SK-N-SH (cell line): Measurements from ENCODE around the gene TMEM72. TPM values are rescaled to one million over a fixed set of nuclear protein-coding genes. Genes with fewer than 3 reads are reported as not detected.
A peak's percentile ranks its signal among the peaks of the same experiment; 100 is the strongest.

Source experiments
- CTCF ChIA-PET: fragments of 300-600, 350-600 bp; formaldehyde crosslinking; extraction: SDS; loops from one replicate; lab custom pipeline; 2021; lab: Yijun Ruan, JAX
- POLR2A ChIA-PET: fragments of 350-600 bp; sonication (Branson Sonifier 250); formaldehyde crosslinking; extraction: SDS; loops from one replicate; lab custom pipeline; 2020; ENCODE audit warnings: antibody characterized with exemption, inconsistent platforms; lab: Yijun Ruan, JAX
- DNase-seq: peaks from one replicate; pipeline ENCODE4 v3.0.0; 2012
- H2AFZ ChIP-seq: fragments of 200-600 bp; sonication (generic); 2 replicates; pipeline ENCODE4 v1.8.1; 2016; ENCODE audit warnings: antibody characterized with exemption, mild to moderate bottlenecking, low read depth
- H3F3A ChIP-seq: fragments of 200-600 bp; sonication (generic); replicated peaks from 2 replicates; pipeline ENCODE3; 2016; ENCODE audit warnings: antibody characterized with exemption, mild to moderate bottlenecking; ENCODE audit not compliant: insufficient read depth
- H3K27ac ChIP-seq, 2 experiments: fragments of 200-500 bp in 1 of 2; fragments of 200-600 bp in 1 of 2; sonication (Bioruptor generic) in 1 of 2; sonication (generic), shearing (Covaris generic) in 1 of 2; 2 replicates each; pipeline versions ENCODE4 v1.5.1 to v1.6.1; 2014 to 2016; ENCODE audit warnings: low read depth in 2 of 2, inconsistent platforms in 1 of 2, low read length in 1 of 2, mild to moderate bottlenecking in 1 of 2, mixed read lengths in 1 of 2
- H3K27me3 ChIP-seq: fragments of 200-600 bp; sonication (generic), shearing (Covaris generic); 2 replicates; pipeline ENCODE4 v1.6.1; 2016; ENCODE audit warnings: mixed run types; ENCODE audit not compliant: insufficient read depth
- H3K36me3 ChIP-seq, 2 experiments: fragments of 200-500 bp in 1 of 2; fragments of 200-600 bp in 1 of 2; sonication (Bioruptor generic) in 1 of 2; sonication (generic) in 1 of 2; replicated peaks in 1 of 2; 2 replicates each; pipeline versions ENCODE3 to v1.5.1; 2014 to 2016; ENCODE audit warnings: low read length in 1 of 2, mild to moderate bottlenecking in 1 of 2; ENCODE audit not compliant: insufficient read depth in 2 of 2, control insufficient read depth in 1 of 2
- H3K4me1 ChIP-seq, 2 experiments: fragments of 200-500 bp in 1 of 2; fragments of 200-600 bp in 1 of 2; sonication (Bioruptor generic) in 1 of 2; sonication (generic), shearing (Covaris generic) in 1 of 2; 2 replicates each; pipeline versions ENCODE4 v1.5.1 to v1.6.1; 2014 to 2016; ENCODE audit warnings: low read depth in 1 of 2, low read length in 1 of 2, mixed run types in 1 of 2; ENCODE audit not compliant: insufficient read depth in 2 of 2, control insufficient read depth in 1 of 2
- H3K4me2 ChIP-seq: fragments of 200-600 bp; sonication (generic), shearing (Covaris generic); 2 replicates; pipeline ENCODE4 v1.6.1; 2017; ENCODE audit warnings: mixed run types
- H3K4me3 ChIP-seq, 2 experiments: fragments of 200-500 bp in 1 of 2; fragments of 200-600 bp in 1 of 2; sonication (Bioruptor generic) in 1 of 2; sonication (generic), shearing (Covaris generic) in 1 of 2; 2 replicates each; pipeline versions ENCODE4 v1.5.1 to v1.8.1; 2014 to 2016; ENCODE audit warnings: low read depth in 2 of 2, inconsistent platforms in 1 of 2, low read length in 1 of 2, mild to moderate bottlenecking in 1 of 2, mixed read lengths in 1 of 2, moderate library complexity in 1 of 2
- H3K79me2 ChIP-seq: fragments of 200-600 bp; sonication (generic); 2 replicates; pipeline ENCODE4 v1.8.1; 2017; ENCODE audit warnings: mild to moderate bottlenecking; ENCODE audit not compliant: insufficient read depth
- H3K9ac ChIP-seq: fragments of 200-600 bp; sonication (generic); 2 replicates; pipeline ENCODE4 v1.6.1; 2017; ENCODE audit warnings: mixed run types
- H3K9me2 ChIP-seq: fragments of 200-600 bp; sonication (generic); 2 replicates; pipeline ENCODE4 v1.6.1; 2017; ENCODE audit warnings: mixed run types
- H3K9me3 ChIP-seq: fragments of 200-600 bp; sonication (generic); 2 replicates; pipeline ENCODE4 v1.6.1; 2017; ENCODE audit warnings: mixed run types, mild to moderate bottlenecking, moderate library complexity
- H4K20me1 ChIP-seq: fragments of 200-600 bp; sonication (generic); 2 replicates; pipeline ENCODE4 v1.6.1; 2017; ENCODE audit warnings: mild to moderate bottlenecking, mixed run types; ENCODE audit not compliant: insufficient read depth
- CHD2 ChIP-seq: fragments of 150-350 bp; IDR thresholded peaks from 2 replicates; pipeline ENCODE4 v1.6.1; 2018; ENCODE audit warnings: low read length; ENCODE audit not compliant: partially characterized antibody
- CTCF ChIP-seq: fragments of 200-600 bp; sonication (generic); IDR thresholded peaks from 2 replicates; pipeline ENCODE4 v1.6.1; 2017; ENCODE audit warnings: antibody characterized with exemption, mild to moderate bottlenecking, moderate library complexity
- FOXJ3 ChIP-seq: sonication (generic); formaldehyde crosslinking; IDR thresholded peaks from 2 replicates; pipeline ENCODE4 v1.5.1; 2020; ENCODE audit warnings: mild to moderate bottlenecking, missing genetic modification reagents
- POLR2AphosphoS5 ChIP-seq: IDR thresholded peaks from 2 replicates; pipeline ENCODE4 v1.6.1; 2012; ENCODE audit warnings: low read depth, low read length
- RXRA ChIP-seq: IDR thresholded peaks from 2 replicates; pipeline ENCODE4 v1.4.0; 2012; ENCODE audit warnings: low read depth, mild to moderate bottlenecking, borderline replicate concordance
- USF2 ChIP-seq: fragments of 150-350 bp; IDR thresholded peaks from 2 replicates; pipeline ENCODE4 v1.6.1; 2017; ENCODE audit warnings: antibody characterized with exemption, low read length, low read depth, borderline replicate concordance
- WGBS: methylation state at CpG from one replicate; pipeline ENCODE4 v1.1.6; 2017; ENCODE audit warnings: low lambda C conversion rate; 5-methylcytosine and 5-hydroxymethylcytosine counted together
- polyA plus RNA-seq, 3 experiments: library from polyadenylated mRNA; depleted of rRNA; stranded (reverse); fragments of >200 nt; gene quantifications; 2 replicates each; pipeline ENCODE4 v1.2.3, GENCODE V29; 2012
- TF ChIP-seq, protein P1 (sequence below): IDR thresholded peaks from 2 replicates; pipeline ENCODE4 v1.6.1; 2012; ENCODE audit warnings: mild to moderate bottlenecking, low read depth, low read length, moderate library complexity
- TF ChIP-seq, protein P2 (sequence below): IDR thresholded peaks from 2 replicates; pipeline ENCODE4 v1.4.0; 2012; ENCODE audit warnings: low read depth, borderline replicate concordance

The TMEM72 gene
- polyA plus RNA-seq, 1 of the 3 experiments (the other 2 are of a cell fraction) = not detected

DNA sequence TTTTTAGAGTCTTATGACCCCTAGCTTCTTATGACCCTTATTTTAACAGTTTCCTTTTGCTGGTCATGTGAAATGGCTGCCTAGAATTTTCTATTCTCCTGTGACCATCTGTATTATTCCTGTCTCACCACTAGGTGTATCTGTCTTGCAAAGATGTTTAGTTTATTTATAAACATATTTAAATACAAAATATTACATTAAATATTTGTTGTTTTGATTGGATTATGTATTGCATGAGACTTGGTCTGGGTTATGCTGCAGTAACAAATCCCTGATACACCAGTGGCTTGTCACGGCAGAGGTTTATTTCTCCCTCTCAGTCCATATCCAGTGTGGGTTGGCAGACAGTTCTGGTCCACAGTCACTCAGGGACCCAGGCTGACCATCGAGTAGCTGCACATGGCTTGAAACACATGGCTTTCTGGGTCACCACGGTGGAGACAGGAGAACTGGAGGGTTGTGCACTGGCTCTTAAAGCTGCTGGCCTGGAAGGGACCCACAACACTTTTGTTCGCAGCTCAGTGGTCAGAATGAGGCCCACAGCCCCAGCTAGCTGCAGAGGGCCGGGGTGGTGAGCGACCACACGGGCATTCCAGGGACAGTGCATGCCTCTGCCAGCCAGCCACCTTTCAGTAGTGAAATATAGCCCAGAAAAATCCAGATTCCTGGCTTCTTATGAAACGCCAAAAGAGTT lies 55.8 kb downstream of the TMEM72 start:
- Histone ChIP-seq H4K20me1 (no peaks in the 10 kb centered on the region), H3K36me3 (peaks cover 0 to 11% of the 10 kb centered on the region in 2 experiments), H3K4me3 (no peak overlapping the region), H3F3A (no peaks in the 10 kb centered on the region), H3K9me3 (no peaks in the 10 kb centered on the region), H3K27ac (no peak overlapping the region), H3K4me1 (peaks cover 12 to 16% of the 10 kb centered on the region in 2 experiments; a peak in 1 of 4 replicates), H3K9me2 (no peaks in the 10 kb centered on the region), H3K27me3 (no peaks in the 10 kb centered on the region), H3K9ac (no peak overlapping the region), H2AFZ (no peak overlapping the region), H3K4me2 (no peak overlapping the region), H3K79me2 (no peaks in the 10 kb centered on the region)
- TF ChIP-seq RXRA (no peak), CTCF (peak; percentile 38; the same call in 1 of the 2 replicates)
- POLR2A ChIA-PET = no interaction called here
- WGBS = 87% methylated on average over 8 of the region's 8 CpGs
- CTCF ChIA-PET = interaction anchor here (0.8 to 9.6 kb wide), 3 partner anchors 8 to 38 kb away, joined by 3 to 81 read pairs (median 4); no protein-coding TSS in a partner anchor
- DNase-seq = no peak

GRCh38 chr10:44967616-44968015 lies 56.5 kb downstream of the TMEM72 start:
- no peak for TF ChIP-seq USF2
- TF ChIP-seq, protein P1, sequence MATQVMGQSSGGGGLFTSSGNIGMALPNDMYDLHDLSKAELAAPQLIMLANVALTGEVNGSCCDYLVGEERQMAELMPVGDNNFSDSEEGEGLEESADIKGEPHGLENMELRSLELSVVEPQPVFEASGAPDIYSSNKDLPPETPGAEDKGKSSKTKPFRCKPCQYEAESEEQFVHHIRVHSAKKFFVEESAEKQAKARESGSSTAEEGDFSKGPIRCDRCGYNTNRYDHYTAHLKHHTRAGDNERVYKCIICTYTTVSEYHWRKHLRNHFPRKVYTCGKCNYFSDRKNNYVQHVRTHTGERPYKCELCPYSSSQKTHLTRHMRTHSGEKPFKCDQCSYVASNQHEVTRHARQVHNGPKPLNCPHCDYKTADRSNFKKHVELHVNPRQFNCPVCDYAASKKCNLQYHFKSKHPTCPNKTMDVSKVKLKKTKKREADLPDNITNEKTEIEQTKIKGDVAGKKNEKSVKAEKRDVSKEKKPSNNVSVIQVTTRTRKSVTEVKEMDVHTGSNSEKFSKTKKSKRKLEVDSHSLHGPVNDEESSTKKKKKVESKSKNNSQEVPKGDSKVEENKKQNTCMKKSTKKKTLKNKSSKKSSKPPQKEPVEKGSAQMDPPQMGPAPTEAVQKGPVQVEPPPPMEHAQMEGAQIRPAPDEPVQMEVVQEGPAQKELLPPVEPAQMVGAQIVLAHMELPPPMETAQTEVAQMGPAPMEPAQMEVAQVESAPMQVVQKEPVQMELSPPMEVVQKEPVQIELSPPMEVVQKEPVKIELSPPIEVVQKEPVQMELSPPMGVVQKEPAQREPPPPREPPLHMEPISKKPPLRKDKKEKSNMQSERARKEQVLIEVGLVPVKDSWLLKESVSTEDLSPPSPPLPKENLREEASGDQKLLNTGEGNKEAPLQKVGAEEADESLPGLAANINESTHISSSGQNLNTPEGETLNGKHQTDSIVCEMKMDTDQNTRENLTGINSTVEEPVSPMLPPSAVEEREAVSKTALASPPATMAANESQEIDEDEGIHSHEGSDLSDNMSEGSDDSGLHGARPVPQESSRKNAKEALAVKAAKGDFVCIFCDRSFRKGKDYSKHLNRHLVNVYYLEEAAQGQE = no peak
- TF ChIP-seq, protein P2, sequence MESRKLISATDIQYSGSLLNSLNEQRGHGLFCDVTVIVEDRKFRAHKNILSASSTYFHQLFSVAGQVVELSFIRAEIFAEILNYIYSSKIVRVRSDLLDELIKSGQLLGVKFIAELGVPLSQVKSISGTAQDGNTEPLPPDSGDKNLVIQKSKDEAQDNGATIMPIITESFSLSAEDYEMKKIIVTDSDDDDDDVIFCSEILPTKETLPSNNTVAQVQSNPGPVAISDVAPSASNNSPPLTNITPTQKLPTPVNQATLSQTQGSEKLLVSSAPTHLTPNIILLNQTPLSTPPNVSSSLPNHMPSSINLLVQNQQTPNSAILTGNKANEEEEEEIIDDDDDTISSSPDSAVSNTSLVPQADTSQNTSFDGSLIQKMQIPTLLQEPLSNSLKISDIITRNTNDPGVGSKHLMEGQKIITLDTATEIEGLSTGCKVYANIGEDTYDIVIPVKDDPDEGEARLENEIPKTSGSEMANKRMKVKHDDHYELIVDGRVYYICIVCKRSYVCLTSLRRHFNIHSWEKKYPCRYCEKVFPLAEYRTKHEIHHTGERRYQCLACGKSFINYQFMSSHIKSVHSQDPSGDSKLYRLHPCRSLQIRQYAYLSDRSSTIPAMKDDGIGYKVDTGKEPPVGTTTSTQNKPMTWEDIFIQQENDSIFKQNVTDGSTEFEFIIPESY = no peak
- TF ChIP-seq FOXJ3 (CRISPR knock-in tag) = no peak
- no peak for TF ChIP-seq CHD2
- no peak for TF ChIP-seq POLR2AphosphoS5
- H3K4me3 ChIP-seq = no peak overlapping the region
- no peaks in the 10 kb centered on the region for H3K27me3 ChIP-seq
- H3K79me2 ChIP-seq = no peaks in the 10 kb centered on the region
- H3K9me3 ChIP-seq = no peaks in the 10 kb centered on the region
- CTCF ChIA-PET = interaction anchor here (0.7 to 9.6 kb wide), 3 partner anchors 9 to 34 kb away, joined by 3 to 81 read pairs (median 4); partner anchors contain the start of gene DEPP1
- H3K4me1 ChIP-seq = peaks cover 12 to 19% of the 10 kb centered on the region in 2 experiments; a peak in 1 of 4 replicates
- H3F3A ChIP-seq = no peaks in the 10 kb centered on the region
- H4K20me1 ChIP-seq = no peaks in the 10 kb centered on the region
- no peak overlapping the region for H3K4me2 ChIP-seq
- no peaks in the 10 kb centered on the region for H3K9me2 ChIP-seq
- POLR2A ChIA-PET = no interaction called here
- no peak overlapping the region for H3K9ac ChIP-seq
- WGBS = 92% methylated on average over 4 of the region's 4 CpGs
- no peak overlapping the region for H3K27ac ChIP-seq
- peaks cover 0 to 11% of the 10 kb centered on the region in 2 experiments for H3K36me3 ChIP-seq
- H2AFZ ChIP-seq = no peak overlapping the region
- no peak for DNase-seq
